Body of pancreas (tissue), 4 donors: ENCODE results near the gene SUMO4.

Source experiments
- CTCF ChIP-seq, 7 experiments: fragments of 450-650 bp in 4 of 7; fragments of 200-600 bp in 3 of 7; sonication (generic) in 3 of 7; IDR thresholded peaks; one replicate each; pipeline ENCODE4 v1.5.1; 2016 to 2019; ENCODE audit warnings: antibody characterized with exemption in 7 of 7
- POLR2A ChIP-seq, 3 donors: fragments of 450-650 bp; IDR thresholded peaks; one replicate each; pipeline ENCODE4 v1.6.1; 2016; ENCODE audit warnings: antibody characterized with exemption in 3 of 3, mild to moderate bottlenecking in 2 of 3

GRCh38 chr6:149441740-149442139 is 41.7 kb downstream of the SUMO4 start:
- no peak for TF ChIP-seq POLR2A (IDR thresholded peaks at IDR 0.05)
- TF ChIP-seq CTCF (IDR thresholded peaks at IDR 0.05) = no peak
